Measurements from ENCODE around the gene FKBP9.
"Not testable (repeated sequence)": the region's sequence is repeated elsewhere in the genome, so short reads cannot be mapped to it uniquely, and the experiment has no call there.

The FKBP9 gene

DNA sequence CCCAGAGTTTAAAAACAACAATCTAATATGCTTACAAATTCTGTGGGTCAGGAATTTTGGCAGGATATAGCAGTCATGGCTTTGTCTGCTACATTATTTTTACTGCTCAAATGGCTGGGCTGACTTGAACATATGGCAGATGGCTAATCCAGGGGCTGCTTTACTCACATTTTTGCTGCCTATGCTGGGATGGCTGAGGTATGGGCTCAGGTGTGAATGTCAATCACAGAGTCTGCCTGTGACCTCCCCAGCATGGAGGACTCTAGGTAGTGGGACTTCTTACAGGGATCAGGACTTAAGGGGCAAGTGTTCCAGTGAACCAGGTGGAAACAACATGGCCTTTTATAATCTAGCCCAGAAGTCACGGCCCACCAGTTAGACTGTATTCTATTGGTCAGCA, 4.4 kb upstream of the FKBP9 start:
- no peak for DNase-seq

DNA sequence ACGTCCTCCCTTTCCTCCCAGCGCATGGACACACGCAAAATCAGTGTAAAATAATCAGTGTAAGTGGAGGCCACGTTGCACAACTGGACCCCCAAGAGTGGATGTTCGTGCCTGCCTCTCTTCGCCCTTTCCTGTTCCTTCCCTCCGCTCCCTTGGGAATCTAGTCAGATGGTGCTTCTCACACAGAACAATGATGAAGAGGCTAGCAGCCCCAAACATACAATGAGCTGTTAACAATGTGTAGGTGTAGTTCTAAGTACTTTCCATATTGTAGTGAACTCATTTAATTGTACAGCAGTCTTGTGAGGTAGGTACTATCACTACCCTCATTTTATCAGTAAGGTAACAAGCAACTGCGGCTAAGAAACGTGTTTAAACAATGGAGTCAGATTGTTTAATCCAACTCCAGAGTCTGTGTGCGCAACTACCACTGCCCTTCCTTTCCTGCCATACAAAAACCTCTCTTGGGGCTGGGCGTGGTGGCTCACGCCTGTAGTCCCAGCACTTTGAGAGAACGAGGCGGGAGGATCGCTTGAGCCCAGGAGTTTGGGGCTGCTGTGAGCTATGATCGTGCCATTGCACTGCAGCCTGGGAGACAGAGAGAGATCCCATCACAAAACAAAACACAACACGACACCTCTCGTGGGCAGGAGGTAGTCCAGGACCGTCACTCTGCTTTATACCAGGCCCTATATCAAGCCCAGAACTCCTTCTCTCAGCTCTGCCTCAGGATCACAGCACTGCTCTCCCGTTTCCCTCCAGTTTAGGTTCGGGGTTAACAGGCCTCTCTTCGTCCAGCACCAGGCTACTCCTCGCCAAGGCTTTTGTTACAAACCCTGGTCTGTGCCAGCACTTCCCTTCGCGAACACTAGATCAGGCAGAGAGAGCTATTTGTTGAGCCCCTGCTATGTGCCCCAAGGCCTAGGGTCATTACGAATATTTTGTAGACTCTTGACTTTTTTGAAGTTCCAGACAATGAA, 1.1 kb downstream of the FKBP9 start:
- peak in 10 of 56 donors; percentile 2 to 41 (median 14) for DNase-seq

DNA sequence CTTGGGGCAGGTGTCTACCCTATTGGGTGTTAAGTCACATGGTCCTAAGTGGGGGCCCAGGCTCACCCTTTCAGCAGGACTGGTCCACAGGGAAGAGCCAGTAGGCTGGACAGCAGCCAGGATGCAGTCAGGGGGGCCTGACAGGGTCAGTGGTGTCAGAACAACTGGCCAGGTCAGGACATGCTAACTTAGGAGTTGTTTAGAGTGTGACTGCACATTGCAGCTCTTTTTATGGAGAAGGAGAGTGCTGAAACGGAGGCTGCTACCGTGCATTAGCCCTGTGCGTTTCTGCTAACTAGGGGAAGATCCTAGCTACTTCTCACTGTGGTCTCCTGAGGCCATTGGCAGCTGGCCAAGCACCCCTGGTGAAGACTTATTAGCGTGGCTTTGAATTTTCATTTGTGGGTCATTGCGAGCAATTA, 6.7 kb downstream of the FKBP9 start:
- peak in 5 of 56 donors; percentile 5 to 33 (median 9) for DNase-seq

DNA sequence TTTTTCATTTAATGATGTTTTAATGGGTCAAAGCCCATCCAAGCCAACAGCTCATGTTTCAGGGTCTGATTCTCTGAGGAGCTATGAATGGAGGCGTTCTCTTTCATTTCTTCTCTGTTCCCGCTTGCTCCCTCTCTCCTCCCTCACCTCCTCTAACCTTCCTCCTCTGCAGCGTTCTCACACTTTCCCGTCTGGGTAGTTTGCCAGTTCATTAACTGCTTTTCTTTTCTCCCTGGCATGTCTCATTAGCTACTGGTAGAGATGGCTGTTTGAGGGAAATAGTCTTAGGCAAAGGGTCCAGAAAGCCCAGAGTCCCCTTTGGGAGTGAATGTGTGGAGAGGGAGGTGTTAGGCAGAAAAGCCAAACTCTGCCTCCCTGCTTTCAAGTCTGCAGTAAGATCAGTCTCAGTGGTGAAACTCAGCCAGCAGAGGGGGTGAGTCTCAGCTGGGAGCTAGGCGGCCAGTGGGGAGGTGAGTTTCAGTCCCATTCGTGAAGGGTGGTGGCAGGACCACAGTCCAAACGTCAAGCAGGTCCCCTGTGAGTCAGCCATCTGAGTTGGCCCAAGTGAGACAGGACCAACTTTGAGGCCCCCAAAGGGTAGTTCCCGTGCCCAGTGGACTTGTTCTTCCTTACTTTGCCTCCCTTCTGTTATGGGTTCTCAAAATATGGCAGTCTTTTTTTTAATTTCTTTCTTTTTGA, 7.4 kb downstream of the FKBP9 start:
- peak in 12 of 56 donors; percentile 3 to 33 (median 16) for DNase-seq

DNA sequence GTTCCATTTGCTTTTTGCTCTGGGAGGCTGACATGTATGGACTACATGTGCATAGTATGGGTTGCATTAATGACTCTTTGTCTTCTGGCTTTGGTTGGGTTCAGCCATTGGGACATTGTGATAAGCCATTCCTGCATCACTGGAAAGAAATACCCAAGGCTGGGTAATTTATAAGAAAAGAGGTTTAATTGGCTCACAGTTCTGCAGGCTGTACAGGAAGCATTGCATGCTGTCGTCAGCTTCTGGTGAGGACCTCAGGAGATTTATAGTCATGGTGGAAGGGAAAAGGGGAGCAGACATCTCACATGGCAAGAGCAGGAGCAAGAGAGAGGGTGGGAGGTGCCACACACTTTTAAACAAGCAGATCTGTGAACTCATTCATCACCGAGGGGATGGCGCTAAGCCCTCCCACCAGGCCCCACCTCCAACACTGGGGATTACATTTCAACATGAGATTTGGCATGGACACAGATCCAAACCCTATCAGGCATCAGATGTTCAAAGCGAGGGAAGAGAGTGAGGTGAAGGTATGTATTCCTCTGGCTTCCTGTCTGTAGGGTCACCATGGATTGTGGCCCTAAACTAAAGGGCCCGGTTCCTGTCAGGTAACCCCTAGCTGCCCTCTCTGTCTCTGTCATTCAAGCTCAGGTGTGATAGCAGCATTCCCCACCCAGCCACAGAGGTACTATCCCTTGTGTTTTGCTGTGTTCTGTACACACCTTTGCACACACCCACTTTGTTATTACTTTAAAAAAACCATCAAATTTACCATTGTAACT, 9.4 kb downstream of the FKBP9 start:
- DNase-seq = not testable (repeated sequence)

DNA sequence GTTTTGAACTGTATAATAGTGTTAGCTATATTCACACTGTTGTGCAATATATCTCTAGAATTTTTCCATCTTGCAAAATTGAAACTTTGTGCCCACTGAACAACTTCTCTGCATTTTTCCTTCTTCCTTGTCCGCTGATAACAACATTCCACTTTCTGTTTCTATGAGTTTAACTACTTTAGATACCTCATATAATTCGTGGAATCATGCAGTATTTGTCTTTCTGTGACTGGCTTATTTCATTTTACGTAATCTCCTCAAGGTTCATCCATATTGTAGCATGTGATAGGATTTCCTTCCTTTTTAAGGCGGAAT, 10.0 kb downstream of the FKBP9 start:
- not testable (repeated sequence) for DNase-seq

DNA sequence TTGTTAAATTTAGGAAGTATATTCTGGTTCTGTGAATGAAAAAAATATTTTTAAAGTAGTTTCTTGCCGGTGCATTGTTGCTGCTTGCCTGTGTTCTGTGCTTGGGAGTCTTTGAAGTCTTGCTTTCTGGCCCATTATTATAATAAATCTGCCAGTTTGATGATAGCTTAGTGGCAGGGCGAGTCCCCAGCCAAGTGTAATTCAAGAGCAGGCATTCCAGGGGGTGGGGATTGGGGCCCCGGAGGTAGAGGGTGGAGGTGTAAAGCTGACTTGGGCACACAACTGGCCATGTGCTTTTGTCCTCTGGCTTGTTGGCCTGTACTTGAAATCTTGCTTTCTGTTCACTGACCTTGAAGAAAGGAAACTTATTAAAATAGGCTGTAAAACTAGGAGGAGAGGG, 14.7 kb downstream of the FKBP9 start:
- DNase-seq = not testable (repeated sequence)

DNA sequence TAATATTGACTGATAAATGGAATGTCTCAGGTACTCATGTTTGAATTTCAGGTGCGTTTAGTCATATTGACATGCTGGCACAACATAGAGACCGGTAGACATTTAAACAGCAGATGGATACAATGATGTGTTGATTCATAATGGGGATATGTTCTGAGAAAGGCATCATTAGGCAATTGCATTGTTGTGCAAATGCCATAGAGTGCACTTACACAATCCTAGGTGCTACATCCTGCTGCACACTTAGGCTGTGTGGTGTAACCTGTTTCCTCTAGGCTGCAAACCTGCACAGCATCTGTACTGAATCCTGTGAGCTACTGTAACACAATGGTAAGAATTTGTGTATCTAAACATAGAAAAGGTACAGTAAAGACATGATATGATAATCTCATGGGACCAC, 19.9 kb downstream of the FKBP9 start:
- not testable (repeated sequence) for DNase-seq

DNA sequence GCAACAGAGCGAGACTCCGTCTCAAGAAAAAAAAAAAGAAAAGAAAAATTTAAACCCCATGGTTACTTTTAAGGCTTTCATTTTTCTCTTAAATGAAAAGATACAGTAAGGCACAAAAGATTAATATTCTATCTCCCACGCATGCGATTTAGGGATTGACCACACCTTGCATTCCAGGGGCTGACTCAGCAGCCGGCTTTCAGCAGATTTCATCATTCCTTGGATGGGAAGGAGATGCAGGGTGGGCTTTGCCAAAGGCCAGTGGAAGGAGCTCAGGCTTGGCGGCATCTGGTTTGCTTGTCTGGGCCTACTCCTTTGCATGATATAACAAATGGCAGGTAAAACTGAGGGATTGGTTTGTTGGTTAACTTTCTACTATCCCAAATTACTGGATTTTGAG, 22.0 kb downstream of the FKBP9 start:
- not testable (repeated sequence) for DNase-seq

DNA sequence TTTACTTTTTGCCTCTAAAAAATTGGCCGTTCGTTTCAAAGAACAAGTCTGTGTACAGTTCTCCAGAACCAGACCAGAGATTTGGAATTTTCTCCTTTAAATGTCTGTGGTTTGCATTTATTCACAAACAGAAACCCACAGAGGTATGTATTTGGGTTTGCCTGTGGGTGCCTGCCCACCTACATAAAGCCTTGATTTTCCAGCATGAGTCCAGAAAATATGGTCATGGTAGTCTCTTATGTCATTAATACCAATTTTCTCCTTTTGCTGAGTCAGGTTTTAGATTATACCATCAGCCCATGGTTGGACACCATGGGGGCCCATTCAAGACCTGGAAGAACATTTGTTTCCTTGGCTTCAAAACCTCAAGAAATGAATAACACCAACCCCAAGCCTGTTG, 22.7 kb downstream of the FKBP9 start:
- DNase-seq = not testable (repeated sequence)

DNA sequence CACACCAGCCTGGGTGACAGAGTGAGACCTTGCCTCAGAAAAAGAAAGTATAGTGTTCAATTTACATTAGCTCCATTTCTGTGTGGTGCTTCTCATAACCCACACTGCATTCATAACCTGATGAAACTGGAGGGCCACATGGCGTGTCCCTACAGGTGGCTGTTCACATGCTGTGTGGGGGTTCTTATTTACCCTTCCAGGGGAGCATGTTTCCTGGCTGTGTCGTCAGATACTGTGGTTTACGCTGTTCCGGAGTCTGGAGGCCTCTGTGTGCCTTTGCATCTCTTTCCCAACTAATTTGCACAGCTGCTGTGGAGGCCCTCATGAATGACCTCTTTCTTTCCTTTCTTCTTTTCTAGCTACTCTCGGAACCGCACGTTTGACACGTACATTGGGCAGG, 30.9 kb downstream of the FKBP9 start:
- not testable (repeated sequence) for DNase-seq

DNA sequence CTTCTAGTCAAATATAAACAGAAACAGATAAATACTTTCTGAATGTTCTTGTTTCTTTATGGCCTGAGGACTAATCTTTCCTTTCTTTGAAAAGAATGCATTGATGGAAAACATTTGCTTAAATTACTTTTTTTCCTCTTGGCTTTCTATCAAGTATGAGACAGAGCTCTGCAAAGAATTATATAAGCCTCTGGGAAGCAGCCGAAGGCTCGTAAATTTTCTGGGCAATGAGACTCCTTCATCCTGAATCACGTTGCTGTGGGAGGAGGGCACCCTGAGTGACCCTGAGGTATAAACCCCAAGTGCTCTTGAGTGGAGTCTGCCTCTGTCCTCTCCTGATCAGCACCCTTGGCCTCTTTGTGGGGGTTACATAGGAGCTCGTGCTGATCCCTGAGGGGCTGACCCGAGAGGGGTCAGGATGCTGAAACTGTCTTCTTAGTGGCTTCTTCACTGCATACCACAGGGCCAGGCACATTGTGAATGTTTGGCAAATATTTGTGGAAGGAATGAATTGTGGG, 33.9 kb downstream of the FKBP9 start:
- DNase-seq = not testable (repeated sequence)

DNA sequence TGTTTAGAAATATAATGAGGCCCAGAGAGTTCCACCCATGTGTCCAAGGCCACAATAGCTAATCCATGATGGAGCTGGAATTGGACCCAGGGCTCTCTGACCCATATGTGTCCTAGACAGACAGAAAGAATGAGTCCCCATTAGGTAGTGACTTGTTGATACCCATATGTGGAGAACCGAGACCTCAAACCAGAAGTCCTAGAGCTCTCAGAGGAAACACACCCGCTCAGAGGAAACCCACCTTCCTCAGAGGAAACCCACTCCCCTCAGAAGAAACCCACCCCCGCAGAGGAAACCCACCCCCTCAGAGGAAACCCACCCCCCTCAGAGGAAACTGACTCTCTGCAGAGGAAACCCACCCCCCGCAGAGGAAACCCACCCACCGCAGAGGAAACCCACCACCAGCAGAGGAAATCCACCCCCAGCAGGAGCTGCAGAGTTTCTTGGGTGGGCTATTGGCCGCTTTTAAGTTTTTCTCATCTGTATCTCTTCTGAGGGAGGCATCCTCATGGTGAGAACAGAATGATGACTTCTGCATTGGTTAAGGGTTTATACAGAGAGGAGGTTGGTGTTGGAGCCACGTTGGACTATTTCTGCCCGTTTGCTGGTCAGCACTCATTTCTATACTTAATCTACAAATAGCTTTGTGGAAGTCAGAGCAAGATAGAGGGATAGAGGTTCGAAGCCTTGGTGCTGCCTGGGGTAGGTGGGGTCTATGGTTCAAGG, 34.9 kb downstream of the FKBP9 start:
- DNase-seq = not testable (repeated sequence)

DNA sequence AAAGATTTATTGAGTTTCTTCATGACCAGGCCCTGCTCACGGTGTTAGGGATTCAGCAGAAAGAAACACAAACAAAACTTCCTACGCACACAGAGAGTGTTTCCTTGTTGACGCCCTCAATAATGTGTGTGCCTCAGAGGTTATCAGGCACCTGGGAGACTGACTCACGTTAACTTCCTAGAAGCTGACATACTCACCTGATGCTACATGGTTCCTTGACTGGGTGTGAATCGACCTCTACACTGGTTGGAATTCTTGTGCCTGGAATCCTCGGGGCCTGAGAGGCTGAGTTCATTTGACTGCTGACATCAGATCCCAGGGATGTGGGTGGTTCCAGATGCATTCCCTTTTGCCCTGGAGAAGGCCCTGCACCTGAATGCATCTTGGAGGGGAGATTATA, 35.5 kb downstream of the FKBP9 start:
- not testable (repeated sequence) for DNase-seq

DNA sequence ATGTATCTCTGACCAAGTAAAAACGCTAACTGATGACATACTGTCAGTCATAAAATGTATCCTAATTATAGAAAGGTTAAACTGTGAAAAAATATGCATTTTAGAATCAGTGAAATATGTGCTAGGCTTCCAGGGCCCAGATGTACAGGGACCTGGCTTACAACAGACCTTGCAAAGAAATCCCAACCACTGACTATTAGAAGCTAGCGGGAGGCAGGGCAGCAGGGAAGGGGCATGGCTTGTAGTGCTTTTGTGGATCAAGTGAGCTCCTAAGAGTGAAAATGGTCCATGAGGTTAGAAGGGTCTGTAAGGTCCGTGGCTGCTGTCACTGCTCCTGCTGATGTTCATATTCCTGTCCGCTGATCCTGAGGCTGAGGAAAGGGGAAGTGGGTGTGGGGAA, 40.7 kb downstream of the FKBP9 start:
- DNase-seq = not testable (repeated sequence)

DNA sequence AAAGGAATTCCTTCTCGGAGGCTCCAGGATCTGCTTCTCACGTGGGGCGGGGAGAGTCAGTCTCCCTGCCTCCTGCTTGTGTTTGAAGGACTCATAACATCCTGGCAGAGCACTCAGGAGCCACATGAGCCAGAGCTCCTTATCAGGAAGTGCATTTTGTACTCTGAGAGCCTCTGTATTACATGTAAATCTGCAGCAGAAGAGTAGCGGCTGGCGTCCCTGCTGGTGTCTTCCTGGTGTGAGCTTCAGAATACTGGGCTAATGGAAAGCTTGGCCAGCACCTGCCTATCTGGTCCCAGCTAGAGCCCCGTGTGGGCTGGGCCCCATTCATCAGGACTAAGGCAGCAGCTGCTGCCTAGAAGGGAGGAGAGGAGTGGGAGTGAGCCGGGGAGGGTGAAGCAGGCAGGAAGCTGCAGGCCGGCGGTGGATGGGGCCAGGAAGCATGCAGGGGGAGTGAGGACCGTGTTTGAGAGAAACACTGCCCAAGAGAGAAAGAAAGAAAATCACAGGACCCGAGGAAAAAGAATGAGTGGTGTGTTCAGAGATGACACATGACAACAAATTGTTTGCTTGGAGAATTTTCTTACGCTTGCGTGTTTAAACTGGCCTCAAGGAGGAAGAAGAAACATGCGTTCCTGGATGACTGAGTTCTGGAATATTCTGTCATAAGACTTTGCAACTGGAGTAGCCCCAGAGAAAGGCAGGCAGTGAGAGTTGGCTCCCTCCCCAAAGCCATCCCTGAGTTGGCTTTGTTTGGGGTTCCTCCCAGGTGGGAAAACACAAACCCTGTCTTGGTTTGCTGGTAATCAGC, 41.3 kb downstream of the FKBP9 start:
- not testable (repeated sequence) for DNase-seq

DNA sequence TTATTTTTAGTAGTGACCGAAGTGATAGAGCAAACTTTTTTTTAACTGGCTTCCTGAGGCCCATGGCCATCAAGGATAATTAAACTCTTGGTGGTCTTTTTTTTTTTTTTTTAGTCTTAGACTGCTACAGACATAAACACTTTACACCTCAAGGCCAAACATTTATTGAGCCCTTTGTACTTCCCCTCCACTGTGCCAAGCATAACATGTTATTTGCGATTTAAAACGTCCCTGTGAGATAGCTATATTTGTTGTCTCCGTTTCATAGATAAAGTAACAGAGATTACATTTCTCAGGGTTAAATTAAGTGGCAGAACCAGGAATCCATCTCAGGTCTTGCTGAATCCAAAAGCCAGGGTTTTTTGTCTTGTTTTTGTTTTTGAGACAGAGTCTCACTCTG, 42.1 kb downstream of the FKBP9 start:
- not testable (repeated sequence) for DNase-seq

DNA sequence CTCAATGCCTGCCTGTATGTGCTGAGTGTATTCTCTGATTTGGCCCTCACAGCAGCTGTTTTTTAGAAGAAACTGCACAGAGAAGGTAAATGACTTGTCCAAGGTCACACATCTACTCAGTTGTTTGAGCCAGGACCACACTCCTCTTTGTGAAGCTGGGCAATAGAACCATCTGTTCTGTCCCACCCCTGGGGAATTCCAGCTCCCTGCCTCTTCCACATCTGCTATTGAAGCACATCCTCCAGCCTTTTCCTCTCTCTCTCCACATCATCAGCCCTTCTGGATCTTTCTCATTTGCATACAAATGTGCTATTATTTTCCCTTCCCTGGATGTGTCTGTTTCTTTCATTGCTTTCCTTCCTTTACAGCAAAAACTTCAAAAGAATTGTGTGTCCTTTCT, 45.9 kb downstream of the FKBP9 start:
- DNase-seq = not testable (repeated sequence)

DNA sequence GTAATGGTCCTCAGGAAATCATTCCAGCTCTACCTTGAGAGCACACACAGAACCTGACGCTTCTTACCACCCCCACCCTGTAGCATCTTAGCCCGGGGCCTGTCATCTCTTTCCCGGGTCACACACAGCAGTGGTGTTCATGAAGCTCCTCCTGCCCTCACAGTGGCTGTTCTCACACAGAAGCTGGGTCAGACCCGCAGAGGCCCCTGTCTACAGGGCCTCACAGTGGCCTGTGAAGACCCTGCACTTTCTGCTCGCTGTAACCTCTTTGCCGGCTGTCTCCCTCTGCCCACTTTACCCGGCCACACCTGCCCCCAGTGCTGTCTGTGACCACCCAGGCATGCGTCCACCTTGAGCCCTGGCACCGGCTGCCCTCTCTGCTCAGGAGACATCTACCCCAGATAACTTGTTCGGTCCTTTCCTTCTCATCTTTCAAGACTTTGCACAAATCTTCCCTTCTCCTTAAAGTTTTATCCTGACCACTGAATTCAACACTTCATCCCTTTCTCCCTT, 46.9 kb downstream of the FKBP9 start:
- DNase-seq = not testable (repeated sequence)

DNA sequence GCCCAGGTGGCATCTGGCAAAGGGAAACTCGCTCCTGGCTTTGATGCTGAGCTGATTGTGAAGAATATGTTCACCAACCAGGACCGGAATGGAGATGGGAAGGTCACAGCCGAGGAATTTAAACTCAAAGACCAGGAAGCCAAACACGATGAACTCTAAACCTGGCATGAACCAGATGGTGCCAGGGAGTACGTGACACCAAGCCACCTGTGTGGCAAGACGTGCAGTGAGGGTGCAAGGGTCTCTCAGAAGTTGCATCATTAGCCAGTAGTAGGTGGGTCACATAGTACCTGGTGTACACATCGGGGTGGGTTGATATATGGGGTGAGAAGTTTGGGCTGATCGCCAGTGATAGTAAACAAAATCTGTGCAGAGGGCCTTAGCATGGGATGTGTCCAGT, 48.0 kb downstream of the FKBP9 start:
- DNase-seq = not testable (repeated sequence)
